ENCODE data around the gene FAM117A.
"Not testable (repeated sequence)": the region's sequence is repeated elsewhere in the genome, so short reads cannot be mapped to it uniquely, and the experiment has no call there.

Gene FAM117A

GRCh38 chr17:49676276-49676868 is 87.6 kb downstream of the FAM117A start:
- DNase-seq: no peak

DNA sequence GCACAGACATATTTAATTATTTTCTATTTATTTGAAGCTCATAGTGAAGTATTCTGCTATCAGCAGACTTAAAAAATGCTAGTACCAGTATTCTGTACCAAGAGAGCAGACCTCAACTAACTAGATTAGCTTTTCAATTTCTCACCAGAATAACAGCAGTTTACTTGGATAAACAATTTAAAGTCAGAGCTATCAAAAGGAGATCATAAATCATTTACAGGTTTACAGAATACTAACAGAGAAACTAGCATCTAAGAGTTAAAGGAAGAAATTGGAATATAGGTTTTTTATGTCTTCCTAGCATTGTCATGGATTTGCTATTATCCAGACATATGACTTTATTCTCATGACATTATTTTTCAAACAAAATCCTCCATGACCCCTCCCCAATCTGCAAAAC is 89.4 kb downstream of the FAM117A start:
- DNase-seq: no peak

DNA sequence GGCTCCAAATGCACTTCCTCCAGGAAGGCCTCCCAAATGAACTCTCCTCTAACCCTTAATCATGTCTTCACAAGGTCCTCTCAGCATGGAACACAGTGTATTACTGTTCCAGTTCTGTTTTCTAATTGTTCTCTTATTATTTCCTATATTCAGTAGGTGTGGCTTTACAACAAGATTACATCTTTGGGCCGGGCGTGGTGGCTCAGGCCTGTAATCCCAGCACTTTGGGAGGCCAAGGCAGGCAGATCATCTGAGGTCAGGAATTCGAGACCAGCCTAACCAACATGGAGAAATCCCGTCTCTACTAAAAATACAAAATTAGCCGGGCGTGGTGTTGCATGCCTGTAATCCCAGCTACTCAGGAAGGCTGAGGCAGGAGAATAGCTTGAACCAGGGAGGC is 90.3 kb downstream of the FAM117A start:
- DNase-seq: not testable (repeated sequence)

- DNase-seq: no peak
Observed at GRCh38 chr17:49670641-49671040, 93.3 kb downstream of the FAM117A start.

DNA sequence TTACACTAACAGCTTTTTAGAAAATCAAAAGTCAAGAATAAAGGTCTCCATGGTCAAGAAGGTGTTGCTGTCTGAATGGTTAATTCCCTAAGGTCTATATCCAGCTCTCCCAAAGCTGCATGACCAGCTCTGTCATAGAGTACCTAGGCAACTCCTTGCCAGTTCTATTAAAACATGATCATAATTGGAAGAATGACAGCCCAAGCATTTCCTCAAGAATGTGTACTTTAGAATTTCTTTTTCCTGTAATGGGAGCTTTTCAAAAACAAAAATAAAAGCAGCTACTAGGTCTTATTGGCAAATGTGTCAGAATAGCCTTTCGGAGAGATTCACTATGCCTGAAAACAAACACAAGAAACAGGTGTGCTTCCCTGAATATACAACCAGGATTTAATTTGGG is 93.9 kb downstream of the FAM117A start:
- DNase-seq: no peak

DNA sequence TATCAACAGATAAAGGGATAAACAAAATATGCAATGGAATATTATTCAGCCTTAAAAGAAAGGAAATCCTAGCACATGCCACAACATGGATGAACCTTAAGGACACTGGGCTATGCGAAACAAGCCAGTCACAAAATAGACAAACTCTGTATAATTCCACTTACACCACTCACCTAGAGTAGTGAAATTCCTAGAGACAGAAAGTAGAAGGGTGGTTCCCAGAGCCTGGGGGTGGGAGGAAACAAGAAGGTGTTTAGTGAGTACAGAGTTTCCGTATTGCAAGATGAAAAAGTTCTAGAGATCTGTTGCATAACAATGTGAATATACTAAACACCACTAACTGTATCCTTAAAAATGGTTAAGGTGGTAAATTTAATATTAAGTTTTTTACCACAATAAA is 96.1 kb downstream of the FAM117A start:
- DNase-seq: no peak

DNA sequence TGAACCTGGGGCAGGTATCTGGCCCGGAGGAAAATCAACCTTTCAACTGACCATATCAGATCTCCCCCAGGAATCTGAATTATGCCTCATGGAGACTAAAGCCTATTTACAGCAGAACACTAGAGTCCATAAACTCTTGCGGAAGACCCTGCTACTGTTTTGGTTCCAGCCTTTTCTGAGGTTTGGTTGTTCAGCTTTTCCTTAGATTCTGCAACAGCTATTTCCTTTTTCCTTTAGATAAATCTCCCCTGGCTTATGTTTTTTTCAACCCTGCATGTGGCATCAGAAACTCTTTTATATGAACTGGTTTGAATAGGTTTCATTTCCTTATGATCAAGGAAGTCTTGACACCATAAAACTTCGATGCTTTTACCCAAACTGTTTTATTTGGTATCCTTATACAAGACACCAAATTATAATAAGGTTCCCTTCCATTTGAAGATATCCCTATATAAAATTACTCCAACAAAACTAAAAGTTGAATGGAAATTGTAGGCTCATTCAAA is 99.2 kb downstream of the FAM117A start:
- no peak for DNase-seq
